ENCODE results near the gene RPE65.
A peak's percentile ranks its signal among the peaks of the same experiment; 100 is the strongest.
"Not testable (repeated sequence)": the region's sequence is repeated elsewhere in the genome, so short reads cannot be mapped to it uniquely, and the experiment has no call there.

RPE65 gene

GRCh38 chr1:68449901-68450300, at the start of gene RPE65:
Gene RPE65 (minus strand): TSS chr1:68449954. CDS start chr1:68449905, 49 bp downstream.
- no peak for FAIRE-seq

DNA sequence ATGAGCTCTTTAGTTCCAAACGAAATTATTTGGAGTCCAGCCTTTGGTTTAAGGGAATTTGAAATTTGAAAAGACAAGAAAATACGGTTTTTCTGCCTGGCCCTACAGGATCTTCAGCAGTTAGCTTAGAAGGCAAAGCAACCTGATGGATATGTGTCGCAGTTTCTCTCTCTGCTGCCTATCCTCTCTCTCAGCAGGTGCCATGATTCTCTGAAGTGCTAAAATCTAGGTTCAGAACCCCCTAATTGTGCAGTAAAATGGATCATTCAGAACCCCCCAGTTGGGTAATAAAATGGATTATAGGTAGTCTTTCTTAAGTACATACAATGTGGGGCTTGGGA, 47.6 kb upstream of the RPE65 start:
- FAIRE-seq, result no peak

- FAIRE-seq, result peak; percentile 96
Measured at GRCh38 chr1:68496680-68497357, 47.1 kb upstream of the RPE65 start, which contains the start of gene DEPDC1. Gene DEPDC1 (minus strand): TSS chr1:68497082. CDS start chr1:68496999, 83 bp downstream.

DNA sequence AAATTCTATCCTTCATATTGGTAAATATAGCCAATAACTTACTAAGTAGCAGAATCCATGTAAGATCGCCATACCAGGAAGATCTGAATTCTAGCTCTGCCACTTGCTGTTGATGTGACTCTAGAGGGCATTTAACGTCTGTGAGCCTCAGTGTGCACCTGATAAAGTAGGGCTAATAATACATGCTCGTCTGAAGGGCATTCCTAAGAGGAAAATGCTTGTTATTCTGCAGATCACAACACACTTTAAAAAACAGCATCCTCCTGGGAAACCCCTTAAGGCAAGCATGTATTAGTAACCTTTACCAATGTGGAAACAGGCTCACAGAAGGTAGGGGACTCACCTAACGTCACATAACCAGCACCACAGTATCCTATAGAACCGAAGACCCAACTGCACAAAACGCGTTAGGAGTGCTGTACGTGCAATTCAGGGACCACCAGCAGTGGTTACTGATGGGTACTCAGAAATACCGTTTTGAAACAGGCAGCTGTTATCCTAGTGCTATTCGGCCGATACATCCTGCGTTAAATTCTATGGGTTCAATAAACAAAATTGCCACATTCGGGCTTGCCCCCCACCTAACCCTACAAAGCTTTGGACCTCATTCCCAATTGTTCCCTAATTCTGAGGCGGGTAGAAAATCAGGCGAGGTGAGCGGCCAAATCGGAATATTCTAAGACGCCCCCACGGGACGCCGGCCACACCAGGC, 46.4 kb upstream of the RPE65 start:
- no peak for FAIRE-seq

- no peak for FAIRE-seq
Measured at GRCh38 chr1:68495532-68495931, 45.8 kb upstream of the RPE65 start.

DNA sequence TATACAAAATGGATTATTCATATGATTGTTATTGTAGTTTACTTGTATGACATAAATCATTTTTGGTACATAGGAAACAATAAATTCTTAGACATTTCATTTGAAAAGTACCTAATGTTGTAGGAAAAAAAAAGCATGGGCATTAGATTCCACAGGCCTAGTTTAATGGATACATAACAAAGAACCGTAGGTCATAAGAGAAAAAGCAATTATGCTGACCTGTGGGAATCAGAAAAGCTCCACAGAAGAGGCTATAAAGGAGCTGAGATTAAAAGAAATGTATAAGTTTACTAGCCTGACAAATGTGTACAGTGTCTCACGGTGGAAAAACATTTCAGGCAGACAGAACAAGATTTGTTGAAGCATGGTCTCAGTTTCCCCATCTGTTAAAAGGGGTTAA, 43.4 kb upstream of the RPE65 start:
- no peak for FAIRE-seq

GRCh38 chr1:68492255-68492654, 42.5 kb upstream of the RPE65 start:
- not testable (repeated sequence) for FAIRE-seq

- no peak for FAIRE-seq
Measured at GRCh38 chr1:68490046-68490651, 40.4 kb upstream of the RPE65 start.

DNA sequence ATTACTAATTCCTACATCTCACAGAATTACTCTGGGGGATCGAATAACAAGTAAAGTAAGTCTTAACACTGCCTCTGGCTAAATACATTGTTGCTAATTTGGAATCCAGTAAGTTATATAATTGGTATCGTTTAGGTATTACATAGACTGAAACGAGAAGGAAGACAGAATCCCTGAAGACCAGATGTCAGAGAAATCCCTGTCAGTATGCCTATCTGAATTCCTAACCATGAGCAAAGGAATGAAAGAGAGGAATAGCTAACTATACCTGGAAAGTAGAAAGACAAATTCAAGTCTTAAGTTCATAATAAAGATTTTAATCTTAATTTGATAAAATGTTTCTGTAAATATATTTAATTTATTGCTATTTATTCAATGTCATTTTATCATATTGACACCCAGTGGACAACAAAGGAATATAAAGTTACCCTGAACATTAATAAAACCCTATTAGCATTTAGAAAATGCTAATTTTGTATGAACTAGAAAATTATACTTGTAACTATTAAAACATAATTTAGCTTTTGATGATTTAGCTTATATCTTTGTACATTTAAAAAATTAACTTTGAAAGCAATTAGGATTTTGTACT, 35.8 kb upstream of the RPE65 start:
- FAIRE-seq, result peak; percentile 92

GRCh38 chr1:68484618-68485017, 34.9 kb upstream of the RPE65 start:
- no peak for FAIRE-seq

- no peak for FAIRE-seq
Measured at GRCh38 chr1:68481041-68481440, 31.3 kb upstream of the RPE65 start.

DNA sequence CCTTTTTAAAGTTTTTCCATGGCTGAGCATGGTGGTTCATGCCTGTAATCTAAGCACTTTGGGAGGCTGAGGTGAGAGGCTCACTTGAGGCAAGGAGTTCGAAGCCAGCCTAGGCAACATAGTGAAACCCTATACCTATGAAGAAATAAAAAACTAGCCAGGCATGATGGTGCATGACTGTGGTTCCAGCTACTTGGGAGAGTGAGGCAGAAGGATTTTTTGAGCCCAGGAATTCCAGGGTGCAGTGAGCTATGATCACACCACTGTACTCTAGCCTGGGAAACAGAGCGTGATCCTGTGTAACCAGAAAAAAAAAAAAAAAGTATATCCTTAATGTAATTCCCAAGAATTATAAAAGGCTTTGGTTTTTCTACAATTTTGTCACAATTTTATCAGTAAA, 29.7 kb upstream of the RPE65 start:
- FAIRE-seq, result no peak

- FAIRE-seq, result no peak
Measured at GRCh38 chr1:68478662-68479061, 28.9 kb upstream of the RPE65 start.

DNA sequence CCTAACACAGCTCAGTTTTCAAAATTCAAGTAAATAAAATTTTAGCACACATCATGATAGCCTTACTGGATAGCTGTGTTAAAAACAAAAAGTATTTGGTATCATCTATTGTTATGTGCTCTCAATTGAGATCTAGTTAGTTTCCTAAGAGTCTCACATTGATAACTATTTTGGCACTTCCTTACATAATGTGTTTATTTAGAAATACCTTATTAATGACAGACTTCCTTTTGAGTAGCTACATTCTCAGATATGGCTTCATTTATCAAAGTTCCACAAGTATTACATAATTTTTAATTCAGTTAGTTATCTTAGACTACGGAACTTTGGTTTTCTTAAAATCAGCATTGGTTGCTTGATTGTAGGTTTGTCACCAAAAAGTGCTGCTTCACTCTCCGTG, 26.9 kb upstream of the RPE65 start:
- peak; percentile 95 for FAIRE-seq

DNA sequence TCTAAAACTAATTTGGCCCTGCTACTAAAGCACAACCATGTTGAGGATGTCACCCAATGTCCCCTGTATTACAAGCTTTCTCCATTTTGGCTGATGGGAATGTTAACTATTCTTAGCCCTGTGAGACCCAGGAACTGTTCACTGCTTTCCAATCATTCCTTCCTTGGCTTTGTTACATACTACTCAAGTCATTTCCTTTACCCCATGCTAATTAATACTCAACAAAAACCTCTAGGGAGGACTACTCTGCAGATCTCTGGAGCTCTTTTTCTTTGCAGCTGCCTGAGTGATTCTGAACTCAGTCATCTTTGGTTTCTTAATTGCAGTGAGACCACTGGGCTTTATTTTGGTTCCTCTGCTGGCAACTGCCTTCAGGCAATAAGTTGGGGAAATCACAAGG, 23.3 kb upstream of the RPE65 start:
- no peak for FAIRE-seq

- FAIRE-seq, result peak; percentile 96
Measured at GRCh38 chr1:68470388-68470970, 20.7 kb upstream of the RPE65 start.

- FAIRE-seq, result no peak
Measured at GRCh38 chr1:68464891-68465290, 15.1 kb upstream of the RPE65 start.

GRCh38 chr1:68460935-68461334, 11.2 kb upstream of the RPE65 start:
- no peak for FAIRE-seq

DNA sequence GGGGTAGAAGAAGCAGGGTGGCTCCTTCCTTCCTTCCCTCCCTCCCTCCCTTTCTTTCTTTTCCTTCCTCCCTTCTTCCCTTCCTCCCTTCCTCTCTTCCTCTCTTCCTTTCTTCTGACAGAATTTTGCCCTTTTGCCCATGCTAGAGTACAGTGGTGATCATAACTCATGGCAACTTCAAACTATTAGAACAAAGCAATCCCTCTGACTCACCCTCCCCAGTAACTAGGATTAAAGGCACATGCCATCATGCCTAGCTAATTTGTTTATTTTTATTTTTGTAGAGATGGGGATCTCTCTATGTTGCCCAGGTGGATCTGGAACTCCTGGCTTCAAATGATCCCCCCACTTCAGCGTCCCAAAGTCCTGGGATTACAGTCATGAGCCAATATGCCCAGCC, 10.0 kb upstream of the RPE65 start:
- FAIRE-seq, result no peak

DNA sequence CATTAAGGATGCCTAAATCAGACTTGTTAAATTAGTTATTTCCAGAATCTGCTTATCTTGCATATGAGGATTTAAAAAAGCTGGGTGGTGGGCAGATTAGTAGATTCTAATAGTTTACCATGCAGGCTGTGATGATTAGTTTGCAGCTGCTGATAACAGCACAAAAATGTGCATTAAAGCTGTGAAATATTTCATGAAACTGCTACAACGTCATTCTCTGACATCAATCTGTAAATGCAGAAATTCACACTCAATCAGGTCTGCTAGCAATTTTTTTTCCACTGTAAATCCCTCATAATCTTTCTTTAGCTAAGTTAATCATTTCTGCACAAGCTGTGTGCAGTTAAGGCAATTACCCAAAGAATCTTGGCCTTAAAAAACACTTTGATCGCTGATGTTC, 9.3 kb upstream of the RPE65 start:
- no peak for FAIRE-seq

- no peak for FAIRE-seq
Measured at GRCh38 chr1:68456202-68456601, 6.4 kb upstream of the RPE65 start.

GRCh38 chr1:68454534-68454933, 4.8 kb upstream of the RPE65 start:
- FAIRE-seq, result no peak

- FAIRE-seq, result no peak
Measured at GRCh38 chr1:68453060-68453670, 3.4 kb upstream of the RPE65 start.

All from A204.1 (cell line).